Measurements from ENCODE around the gene SMPD4.
"Not testable (repeated sequence)": the region's sequence is repeated elsewhere in the genome, so short reads cannot be mapped to it uniquely, and the experiment has no call there.

The SMPD4 gene

DNA sequence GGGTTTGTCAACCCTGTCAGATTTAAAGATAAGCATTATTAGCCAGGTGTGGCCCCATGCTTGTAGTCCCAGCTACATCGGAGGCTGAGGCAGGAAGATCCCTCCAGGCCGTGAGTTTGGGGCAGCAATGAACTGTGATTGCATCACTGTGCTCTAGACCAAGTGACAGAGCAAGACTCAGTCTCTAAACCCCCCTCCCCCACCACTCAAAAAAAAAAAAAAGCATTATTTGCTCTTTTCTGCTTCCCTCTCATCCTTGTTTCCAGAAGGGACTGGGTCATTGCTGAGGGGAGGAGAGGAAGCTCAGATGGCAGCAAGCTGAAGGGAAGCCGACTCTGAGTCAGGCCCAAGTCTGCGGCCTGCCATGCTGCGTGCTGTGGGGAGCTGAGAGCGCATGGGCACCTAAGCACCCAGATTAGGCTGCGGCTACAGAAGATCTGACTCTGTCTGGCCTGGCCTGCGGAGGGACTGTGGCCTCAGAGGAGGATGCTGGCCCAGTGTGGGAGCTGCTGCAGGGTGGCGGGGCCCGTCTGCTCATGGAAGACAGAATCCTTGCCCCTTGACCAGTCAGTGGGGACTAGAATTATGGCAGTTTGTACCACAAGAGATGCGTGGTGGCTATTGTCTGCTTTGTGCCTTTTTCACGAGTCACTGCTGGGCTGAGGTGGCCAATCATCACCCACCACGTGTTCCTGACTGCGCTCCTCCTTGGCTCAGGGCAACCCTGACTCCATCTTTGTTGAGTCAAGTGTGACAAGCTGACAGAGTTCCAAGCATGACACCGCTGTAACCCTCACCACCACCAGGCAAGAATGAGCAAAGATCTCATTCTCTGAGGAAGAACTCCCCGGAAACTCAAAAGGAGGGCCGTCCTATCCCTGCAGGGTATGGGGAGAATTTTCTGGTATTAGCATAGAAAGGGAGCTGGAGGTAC is 6.7 kb upstream of the SMPD4 start:
- H4K12ac ChIP-seq (ENCODE audit: low read depth, low read length); H3K4me2 ChIP-seq (ENCODE audit: low read length); H3K18ac ChIP-seq (ENCODE audit: low read length); H2AFZ ChIP-seq (ENCODE audit: insufficient read depth, low read length, poor library complexity); H4K8ac ChIP-seq (ENCODE audit: low read depth, low read length); DNase-seq; H2BK12ac ChIP-seq (ENCODE audit: low read length); H3K14ac ChIP-seq (ENCODE audit: low read length); H3K4me3 ChIP-seq (ENCODE audit: low read depth, low read length); H3K79me1 ChIP-seq (ENCODE audit: low read length); H2BK120ac ChIP-seq (ENCODE audit: insufficient read depth, low read length, poor library complexity); H3K27me3 ChIP-seq (ENCODE audit: insufficient read depth, low read length); H4K91ac ChIP-seq (ENCODE audit: low read depth, low read length); H3K4ac ChIP-seq (ENCODE audit: low read depth, low read length); H2AK5ac ChIP-seq (ENCODE audit: low read length); H3K79me2 ChIP-seq (ENCODE audit: control insufficient read depth, insufficient read depth, low read length, poor library complexity); H3K9me3 ChIP-seq (ENCODE audit: insufficient read depth, low read depth, low read length); H3K4me1 ChIP-seq (ENCODE audit: control insufficient read depth in 1 of 2, insufficient read depth in 2 of 2, low read length in 2 of 2); H3K23ac ChIP-seq (ENCODE audit: low read length); H3K9ac ChIP-seq (ENCODE audit: low read length); H3K27ac ChIP-seq (ENCODE audit: low read depth, low read length); H2BK5ac ChIP-seq (ENCODE audit: low read depth, low read length, poor library complexity): not testable (repeated sequence)
- no CpG with 5 or more reads among the region's 17 CpGs for WGBS (ENCODE audit: extremely low coverage, insufficient coverage, insufficient read length)
- H3K36me3 ChIP-seq (ENCODE audit: control insufficient read depth in 1 of 2, insufficient read depth in 2 of 2, low read length in 2 of 2) = peaks cover 11% of the 10 kb centered on the region in 2 experiments

DNA sequence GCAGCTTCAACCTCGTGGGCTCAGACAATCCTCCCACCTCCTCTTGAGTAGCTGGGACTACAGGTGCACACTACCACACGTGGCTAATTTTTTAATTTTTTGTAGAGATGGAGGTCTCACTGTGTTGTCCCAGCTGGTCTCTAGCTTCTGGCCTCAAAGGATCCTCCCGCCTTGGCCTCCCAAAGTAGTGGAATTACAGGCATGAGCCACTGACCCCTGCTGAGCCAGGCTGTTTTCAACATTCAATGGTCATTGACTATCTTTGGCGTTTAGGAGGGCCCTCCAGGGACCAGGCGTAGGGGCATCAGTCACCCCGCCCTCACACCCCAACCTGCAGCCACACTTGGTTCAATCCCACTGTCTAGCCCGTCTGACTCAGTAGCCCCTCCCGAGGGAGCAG is 5.9 kb upstream of the SMPD4 start:
- no CpG with 5 or more reads among the region's 8 CpGs for WGBS (ENCODE audit: extremely low coverage, insufficient coverage, insufficient read length)
- DNase-seq = no peak
- no peak overlapping the region for H4K91ac ChIP-seq (ENCODE audit: low read depth, low read length)
- H3K4me3 ChIP-seq (ENCODE audit: low read depth, low read length) = no peak overlapping the region
- no peak overlapping the region for H2BK5ac ChIP-seq (ENCODE audit: low read depth, low read length, poor library complexity)
- H3K14ac ChIP-seq (ENCODE audit: low read length) = no peak overlapping the region
- H3K9ac ChIP-seq (ENCODE audit: low read length) = no peak overlapping the region
- no peak overlapping the region for H2BK12ac ChIP-seq (ENCODE audit: low read length)
- H2BK120ac ChIP-seq (ENCODE audit: insufficient read depth, low read length, poor library complexity) = no peak overlapping the region
- H3K9me3 ChIP-seq (ENCODE audit: insufficient read depth, low read depth, low read length) = no peaks in the 10 kb centered on the region
- peaks cover 1% of the 10 kb centered on the region for H3K79me2 ChIP-seq (ENCODE audit: control insufficient read depth, insufficient read depth, low read length, poor library complexity)
- no peak overlapping the region for H3K4ac ChIP-seq (ENCODE audit: low read depth, low read length)
- no peak overlapping the region for H3K4me2 ChIP-seq (ENCODE audit: low read length)
- peaks cover 11% of the 10 kb centered on the region in 2 experiments for H3K36me3 ChIP-seq (ENCODE audit: control insufficient read depth in 1 of 2, insufficient read depth in 2 of 2, low read length in 2 of 2)
- H3K23ac ChIP-seq (ENCODE audit: low read length) = no peak overlapping the region
- H3K4me1 ChIP-seq (ENCODE audit: control insufficient read depth in 1 of 2, insufficient read depth in 2 of 2, low read length in 2 of 2) = peaks cover 0 to 9% of the 10 kb centered on the region in 2 experiments
- H3K27me3 ChIP-seq (ENCODE audit: insufficient read depth, low read length) = no peaks in the 10 kb centered on the region
- no peak overlapping the region for H4K8ac ChIP-seq (ENCODE audit: low read depth, low read length)
- H4K12ac ChIP-seq (ENCODE audit: low read depth, low read length) = no peak overlapping the region
- H2AFZ ChIP-seq (ENCODE audit: insufficient read depth, low read length, poor library complexity) = no peak overlapping the region
- H3K79me1 ChIP-seq (ENCODE audit: low read length) = peaks cover 4% of the 10 kb centered on the region
- H3K18ac ChIP-seq (ENCODE audit: low read length) = no peak overlapping the region
- H2AK5ac ChIP-seq (ENCODE audit: low read length) = no peak overlapping the region
- H3K27ac ChIP-seq (ENCODE audit: low read depth, low read length) = no peak overlapping the region

DNA sequence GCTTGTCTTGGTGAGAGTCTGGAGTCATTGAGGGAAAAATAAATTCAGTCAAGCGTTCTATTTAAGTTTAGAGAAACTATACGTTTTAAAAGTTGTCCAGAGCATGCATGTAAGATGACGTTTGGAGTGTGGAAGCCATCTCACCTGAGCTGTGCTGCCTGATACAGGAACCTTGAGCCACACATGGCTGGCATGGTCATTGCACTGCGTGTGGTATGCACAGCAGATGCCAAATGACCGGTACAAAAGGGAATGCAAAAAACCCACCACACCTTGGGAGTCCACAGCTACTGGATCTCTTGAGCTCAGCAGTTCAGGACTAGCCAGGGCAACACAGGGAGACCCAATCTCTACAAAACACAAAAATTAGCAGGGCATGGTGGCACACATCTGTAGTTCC is 5.0 kb upstream of the SMPD4 start:
- no peak overlapping the region for H4K12ac ChIP-seq (ENCODE audit: low read depth, low read length)
- peak in 1 of 2 donors; percentile 53 for DNase-seq
- no peak overlapping the region for H4K8ac ChIP-seq (ENCODE audit: low read depth, low read length)
- peaks cover 5% of the 10 kb centered on the region for H3K79me2 ChIP-seq (ENCODE audit: control insufficient read depth, insufficient read depth, low read length, poor library complexity)
- H4K91ac ChIP-seq (ENCODE audit: low read depth, low read length) = no peak overlapping the region
- H3K36me3 ChIP-seq (ENCODE audit: control insufficient read depth in 1 of 2, insufficient read depth in 2 of 2, low read length in 2 of 2) = peaks cover 11% of the 10 kb centered on the region in 2 experiments
- H2AFZ ChIP-seq (ENCODE audit: insufficient read depth, low read length, poor library complexity) = no peak overlapping the region
- no peak overlapping the region for H3K4ac ChIP-seq (ENCODE audit: low read depth, low read length)
- no peak overlapping the region for H3K9ac ChIP-seq (ENCODE audit: low read length)
- WGBS (ENCODE audit: extremely low coverage, insufficient coverage, insufficient read length) = no CpG with 5 or more reads among the region's 5 CpGs
- H2BK120ac ChIP-seq (ENCODE audit: insufficient read depth, low read length, poor library complexity) = no peak overlapping the region
- H2BK5ac ChIP-seq (ENCODE audit: low read depth, low read length, poor library complexity) = no peak overlapping the region
- no peak overlapping the region for H2BK12ac ChIP-seq (ENCODE audit: low read length)
- no peaks in the 10 kb centered on the region for H3K27me3 ChIP-seq (ENCODE audit: insufficient read depth, low read length)
- no peaks in the 10 kb centered on the region for H3K9me3 ChIP-seq (ENCODE audit: insufficient read depth, low read depth, low read length)
- H3K23ac ChIP-seq (ENCODE audit: low read length) = no peak overlapping the region
- no peak overlapping the region for H2AK5ac ChIP-seq (ENCODE audit: low read length)
- no peak overlapping the region for H3K14ac ChIP-seq (ENCODE audit: low read length)
- no peak overlapping the region for H3K27ac ChIP-seq (ENCODE audit: low read depth, low read length)
- H3K4me3 ChIP-seq (ENCODE audit: low read depth, low read length) = no peak overlapping the region
- peaks cover 7% of the 10 kb centered on the region for H3K79me1 ChIP-seq (ENCODE audit: low read length)
- H3K4me1 ChIP-seq (ENCODE audit: control insufficient read depth in 1 of 2, insufficient read depth in 2 of 2, low read length in 2 of 2) = peaks cover 0 to 9% of the 10 kb centered on the region in 2 experiments
- no peak overlapping the region for H3K18ac ChIP-seq (ENCODE audit: low read length)
- H3K4me2 ChIP-seq (ENCODE audit: low read length) = no peak overlapping the region

DNA sequence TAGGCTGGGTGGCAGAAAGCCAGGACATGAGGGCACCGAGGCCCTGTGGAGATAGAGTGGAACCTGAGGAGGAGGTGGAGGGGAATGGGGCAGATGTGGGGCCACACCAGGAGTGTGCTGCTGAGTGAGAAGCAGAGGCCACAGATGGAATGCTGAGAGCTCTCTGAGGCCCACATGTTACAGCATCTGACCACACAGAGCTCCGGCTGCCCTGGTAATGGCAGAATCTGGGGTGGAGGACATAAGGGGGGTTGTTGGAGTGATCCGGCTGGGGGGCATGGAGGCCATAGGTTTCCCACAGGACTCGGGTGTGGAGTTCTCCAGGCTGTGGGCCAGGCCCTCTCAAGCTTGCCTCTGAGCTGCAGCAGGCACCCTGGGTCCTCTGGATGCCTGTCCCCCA is 4.5 kb upstream of the SMPD4 start:
- Histone ChIP-seq H3K14ac (ENCODE audit: low read length) (no peak overlapping the region), H3K79me1 (ENCODE audit: low read length) (peaks cover 12% of the 10 kb centered on the region), H3K4ac (ENCODE audit: low read depth, low read length) (no peak overlapping the region), H2BK5ac (ENCODE audit: low read depth, low read length, poor library complexity) (no peak overlapping the region), H3K27me3 (ENCODE audit: insufficient read depth, low read length) (no peaks in the 10 kb centered on the region), H3K79me2 (ENCODE audit: control insufficient read depth, insufficient read depth, low read length, poor library complexity) (peaks cover 10% of the 10 kb centered on the region), H3K4me1 (ENCODE audit: control insufficient read depth in 1 of 2, insufficient read depth in 2 of 2, low read length in 2 of 2) (peaks cover 0 to 9% of the 10 kb centered on the region in 2 experiments), H3K27ac (ENCODE audit: low read depth, low read length) (no peak overlapping the region), H3K18ac (ENCODE audit: low read length) (no peak overlapping the region), H4K12ac (ENCODE audit: low read depth, low read length) (no peak overlapping the region), H2AFZ (ENCODE audit: insufficient read depth, low read length, poor library complexity) (no peak overlapping the region), H3K4me3 (ENCODE audit: low read depth, low read length) (no peak overlapping the region), H3K36me3 (ENCODE audit: control insufficient read depth in 1 of 2, insufficient read depth in 2 of 2, low read length in 2 of 2) (peaks cover 9 to 11% of the 10 kb centered on the region in 2 experiments), H3K9ac (ENCODE audit: low read length) (no peak overlapping the region), H3K9me3 (ENCODE audit: insufficient read depth, low read depth, low read length) (no peaks in the 10 kb centered on the region), H2AK5ac (ENCODE audit: low read length) (no peak overlapping the region), H4K91ac (ENCODE audit: low read depth, low read length) (no peak overlapping the region), H3K4me2 (ENCODE audit: low read length) (no peak overlapping the region), H2BK12ac (ENCODE audit: low read length) (no peak overlapping the region), H3K23ac (ENCODE audit: low read length) (no peak overlapping the region), H2BK120ac (ENCODE audit: insufficient read depth, low read length, poor library complexity) (no peak overlapping the region), H4K8ac (ENCODE audit: low read depth, low read length) (no peak overlapping the region)
- DNase-seq = no peak
- WGBS (ENCODE audit: extremely low coverage, insufficient coverage, insufficient read length) = no CpG with 5 or more reads among the region's 4 CpGs

Data from trophoblast cell (in vitro differentiated cells and primary cell).